OCI-M2 (cell line): ENCODE data around the gene AQP5.

Experiments
- DNase-seq: peaks from one replicate; lab custom pipeline; 2025; ENCODE audit not compliant: unreplicated experiment; lab: John Stamatoyannopoulos, UW

The AQP5 gene

GRCh38 chr12:49932023-49932422 is 29.6 kb upstream of the AQP5 start:
- no peak for DNase-seq

- no peak for DNase-seq
These were observed 29.0 kb upstream of the AQP5 start for GRCh38 chr12:49932533-49933130.

GRCh38 chr12:49933796-49934195 is 27.9 kb upstream of the AQP5 start:
- no peak for DNase-seq

- no peak for DNase-seq
These were observed 27.2 kb upstream of the AQP5 start for GRCh38 chr12:49934505-49934904.

- no peak for DNase-seq
These were observed 24.7 kb upstream of the AQP5 start for GRCh38 chr12:49936925-49937324.

- no peak for DNase-seq
These were observed 23.9 kb upstream of the AQP5 start for GRCh38 chr12:49937639-49938300.

GRCh38 chr12:49939307-49939706 is 22.4 kb upstream of the AQP5 start:
- DNase-seq, result no peak

GRCh38 chr12:49939707-49940106 is 22.0 kb upstream of the AQP5 start:
- no peak for DNase-seq

- DNase-seq, result no peak
These were observed 19.8 kb upstream of the AQP5 start for GRCh38 chr12:49941556-49942511.

- DNase-seq, result no peak
These were observed 19.2 kb upstream of the AQP5 start for GRCh38 chr12:49942512-49942893.

GRCh38 chr12:49942921-49943624 is 18.6 kb upstream of the AQP5 start:
- no peak for DNase-seq

GRCh38 chr12:49943625-49943960 is 18.1 kb upstream of the AQP5 start:
- no peak for DNase-seq

GRCh38 chr12:49944046-49944445 is 17.6 kb upstream of the AQP5 start:
- no peak for DNase-seq

- DNase-seq, result no peak
These were observed 17.0 kb upstream of the AQP5 start for GRCh38 chr12:49944718-49945117.

- DNase-seq, result no peak
These were observed 16.1 kb upstream of the AQP5 start for GRCh38 chr12:49945394-49946080.

GRCh38 chr12:49946086-49946485 is 15.6 kb upstream of the AQP5 start:
- no peak for DNase-seq

GRCh38 chr12:49946497-49946896 is 15.2 kb upstream of the AQP5 start:
- no peak for DNase-seq

- no peak for DNase-seq
These were observed 14.0 kb upstream of the AQP5 start for GRCh38 chr12:49947593-49948226.

GRCh38 chr12:49948866-49949845 is 12.5 kb upstream of the AQP5 start:
- DNase-seq, result no peak
